ENCODE data around the gene MID1. TPM values are rescaled to one million over a fixed set of nuclear protein-coding genes. Genes with fewer than 3 reads are reported as not detected.

Gene MID1
- total and polyA plus RNA-seq, 4 donors: 4.3 to 25.8 (median 12.9) TPM

DNA sequence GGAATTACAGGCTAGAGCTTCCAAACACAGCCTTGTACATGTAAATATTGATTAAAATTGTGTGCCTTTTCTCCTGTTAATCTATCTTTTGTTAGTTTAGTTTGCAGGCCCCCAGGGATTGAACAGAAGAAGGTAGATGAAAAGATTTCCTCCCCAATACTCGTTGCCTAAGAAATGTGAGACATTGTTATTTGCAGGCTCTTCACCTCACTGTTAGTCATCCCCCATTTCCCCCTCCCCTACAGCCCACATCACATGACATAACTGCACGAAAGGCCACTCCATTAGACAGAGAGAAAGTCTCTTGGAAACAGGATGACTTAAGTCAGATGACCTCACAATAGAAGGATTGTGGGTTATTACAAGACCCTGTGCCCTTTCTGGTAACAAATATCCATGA, 13.3 kb upstream of the MID1 start:
- WGBS, 2 donors: 0 to 12% methylated on average over 2 of the region's 2 CpGs
- no peak for ATAC-seq (ENCODE audit: insufficient read depth, low FRiP score)
- no peak overlapping the region for H3K27ac ChIP-seq (ENCODE audit: low read depth in 1 of 2, low read length in 1 of 2)

GRCh38 chrX:10631416-10632145, 11.2 kb upstream of the MID1 start:
- Histone ChIP-seq H3K36me3 (ENCODE audit: control insufficient read depth in 4 of 4, insufficient read depth in 4 of 4, low read length in 4 of 4) (no peaks in the 10 kb centered on the region), H3K27ac (ENCODE audit: low read depth in 1 of 2, low read length in 1 of 2) (no peak overlapping the region), H3K9ac (ENCODE audit: insufficient read depth in 1 of 2, low read length in 2 of 2) (no peak overlapping the region), H3K4me1 (ENCODE audit: control insufficient read depth in 5 of 5, insufficient read depth in 5 of 5, low read length in 5 of 5) (no peaks in the 10 kb centered on the region), H3K4me3 (no peak overlapping the region), H3K9me3 (ENCODE audit: control insufficient read depth in 4 of 4, insufficient read depth in 3 of 4, low read length in 3 of 4) (no peaks in the 10 kb centered on the region), H3K27me3 (ENCODE audit: control insufficient read depth in 3 of 3, insufficient read depth in 3 of 3, low read length in 2 of 3) (peaks cover 0 to 24% (median 3%) of the 10 kb centered on the region in 3 donors)
- ATAC-seq (ENCODE audit: insufficient read depth, low FRiP score) (no peak), DNase-seq (no peak)
- 75 to 95% methylated on average over 7 of the region's 7 CpGs for WGBS, 2 donors
- TF ChIP-seq, protein P1, sequence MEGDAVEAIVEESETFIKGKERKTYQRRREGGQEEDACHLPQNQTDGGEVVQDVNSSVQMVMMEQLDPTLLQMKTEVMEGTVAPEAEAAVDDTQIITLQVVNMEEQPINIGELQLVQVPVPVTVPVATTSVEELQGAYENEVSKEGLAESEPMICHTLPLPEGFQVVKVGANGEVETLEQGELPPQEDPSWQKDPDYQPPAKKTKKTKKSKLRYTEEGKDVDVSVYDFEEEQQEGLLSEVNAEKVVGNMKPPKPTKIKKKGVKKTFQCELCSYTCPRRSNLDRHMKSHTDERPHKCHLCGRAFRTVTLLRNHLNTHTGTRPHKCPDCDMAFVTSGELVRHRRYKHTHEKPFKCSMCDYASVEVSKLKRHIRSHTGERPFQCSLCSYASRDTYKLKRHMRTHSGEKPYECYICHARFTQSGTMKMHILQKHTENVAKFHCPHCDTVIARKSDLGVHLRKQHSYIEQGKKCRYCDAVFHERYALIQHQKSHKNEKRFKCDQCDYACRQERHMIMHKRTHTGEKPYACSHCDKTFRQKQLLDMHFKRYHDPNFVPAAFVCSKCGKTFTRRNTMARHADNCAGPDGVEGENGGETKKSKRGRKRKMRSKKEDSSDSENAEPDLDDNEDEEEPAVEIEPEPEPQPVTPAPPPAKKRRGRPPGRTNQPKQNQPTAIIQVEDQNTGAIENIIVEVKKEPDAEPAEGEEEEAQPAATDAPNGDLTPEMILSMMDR (IDR thresholded peaks at IDR 0.05; ENCODE audit: control extremely low read depth, extremely low read depth): no peak

More for the DNA sequence above, 13.3 kb upstream of the MID1 start:
- Histone ChIP-seq H3K9me3 (ENCODE audit: control insufficient read depth in 4 of 4, insufficient read depth in 3 of 4, low read length in 3 of 4) (peaks cover 0 to 2% (median 0%) of the 10 kb centered on the region in 4 donors), H3K4me3 (no peak overlapping the region), H3K9ac (ENCODE audit: insufficient read depth in 1 of 2, low read length in 2 of 2) (no peak overlapping the region), H3K36me3 (ENCODE audit: control insufficient read depth in 4 of 4, insufficient read depth in 4 of 4, low read length in 4 of 4) (no peaks in the 10 kb centered on the region), H3K4me1 (ENCODE audit: control insufficient read depth in 5 of 5, insufficient read depth in 5 of 5, low read length in 5 of 5) (no peaks in the 10 kb centered on the region), H3K27me3 (ENCODE audit: control insufficient read depth in 3 of 3, insufficient read depth in 3 of 3, low read length in 2 of 3) (peaks cover 0 to 20% (median 0%) of the 10 kb centered on the region in 3 donors)
- DNase-seq: no peak
- TF ChIP-seq, protein P1 (IDR thresholded peaks at IDR 0.05; ENCODE audit: control extremely low read depth, extremely low read depth): no peak

- H3K27me3 ChIP-seq (ENCODE audit: control insufficient read depth in 3 of 3, insufficient read depth in 3 of 3, low read length in 2 of 3): peaks cover 0 to 24% (median 5%) of the 10 kb centered on the region in 3 donors
- H3K9ac ChIP-seq (ENCODE audit: insufficient read depth in 1 of 2, low read length in 2 of 2): no peak overlapping the region
- H3K36me3 ChIP-seq (ENCODE audit: control insufficient read depth in 4 of 4, insufficient read depth in 4 of 4, low read length in 4 of 4): no peaks in the 10 kb centered on the region
- no peak for DNase-seq
- H3K4me3 ChIP-seq: no peak overlapping the region
- H3K9me3 ChIP-seq (ENCODE audit: control insufficient read depth in 4 of 4, insufficient read depth in 3 of 4, low read length in 3 of 4): no peaks in the 10 kb centered on the region
- no peak for ATAC-seq (ENCODE audit: insufficient read depth, low FRiP score)
- WGBS, 2 donors: 30 to 49% methylated on average over 4 of the region's 4 CpGs
- H3K27ac ChIP-seq (ENCODE audit: low read depth in 1 of 2, low read length in 1 of 2): no peak overlapping the region
- TF ChIP-seq, protein P1 (IDR thresholded peaks at IDR 0.05; ENCODE audit: control extremely low read depth, extremely low read depth): no peak
- no peaks in the 10 kb centered on the region for H3K4me1 ChIP-seq (ENCODE audit: control insufficient read depth in 5 of 5, insufficient read depth in 5 of 5, low read length in 5 of 5)
Observed at GRCh38 chrX:10630320-10630719, 9.9 kb upstream of the MID1 start.
